Fibroblast of lung (primary cell): ENCODE data around the gene HID1.

Experiments
- EZH2 ChIP-seq: IDR thresholded peaks from 2 replicates; pipeline ENCODE4 v1.5.1; 2012; ENCODE audit warnings: low read length, control low read depth, mild to moderate bottlenecking; ENCODE audit errors: missing control alignments
- TF ChIP-seq, protein P1 (sequence below), 2 donors: IDR thresholded peaks in 1 of 2; conservative IDR thresholded peaks in 1 of 2; 1 replicate in 1 of 2; 2 replicates in 1 of 2; pipeline ENCODE4 v1.5.1; 2011 to 2012; ENCODE audit warnings: low read length in 2 of 2, control low read depth in 1 of 2, inconsistent platforms in 1 of 2, low read depth in 1 of 2, mild to moderate bottlenecking in 1 of 2

DNA sequence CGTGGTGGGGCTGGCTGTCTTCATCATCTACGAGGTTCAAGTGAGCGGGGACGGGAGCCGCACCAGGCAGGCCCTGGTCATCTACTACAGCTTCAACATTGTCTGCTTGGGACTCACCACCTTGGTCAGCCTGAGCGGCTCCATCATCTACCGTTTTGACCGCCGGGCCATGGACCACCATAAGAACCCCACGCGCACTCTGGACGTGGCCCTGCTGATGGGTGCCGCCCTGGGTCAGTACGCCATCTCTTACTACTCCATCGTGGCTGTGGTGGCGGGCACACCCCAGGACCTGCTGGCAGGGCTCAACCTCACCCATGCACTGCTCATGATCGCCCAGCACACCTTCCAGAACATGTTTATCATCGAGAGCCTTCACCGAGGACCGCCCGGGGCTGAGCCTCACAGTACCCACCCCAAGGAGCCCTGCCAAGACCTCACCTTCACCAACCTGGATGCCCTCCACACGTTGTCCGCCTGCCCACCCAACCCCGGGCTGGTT lies 42.0 kb downstream of the HID1 start:
- TF ChIP-seq, protein P1, sequence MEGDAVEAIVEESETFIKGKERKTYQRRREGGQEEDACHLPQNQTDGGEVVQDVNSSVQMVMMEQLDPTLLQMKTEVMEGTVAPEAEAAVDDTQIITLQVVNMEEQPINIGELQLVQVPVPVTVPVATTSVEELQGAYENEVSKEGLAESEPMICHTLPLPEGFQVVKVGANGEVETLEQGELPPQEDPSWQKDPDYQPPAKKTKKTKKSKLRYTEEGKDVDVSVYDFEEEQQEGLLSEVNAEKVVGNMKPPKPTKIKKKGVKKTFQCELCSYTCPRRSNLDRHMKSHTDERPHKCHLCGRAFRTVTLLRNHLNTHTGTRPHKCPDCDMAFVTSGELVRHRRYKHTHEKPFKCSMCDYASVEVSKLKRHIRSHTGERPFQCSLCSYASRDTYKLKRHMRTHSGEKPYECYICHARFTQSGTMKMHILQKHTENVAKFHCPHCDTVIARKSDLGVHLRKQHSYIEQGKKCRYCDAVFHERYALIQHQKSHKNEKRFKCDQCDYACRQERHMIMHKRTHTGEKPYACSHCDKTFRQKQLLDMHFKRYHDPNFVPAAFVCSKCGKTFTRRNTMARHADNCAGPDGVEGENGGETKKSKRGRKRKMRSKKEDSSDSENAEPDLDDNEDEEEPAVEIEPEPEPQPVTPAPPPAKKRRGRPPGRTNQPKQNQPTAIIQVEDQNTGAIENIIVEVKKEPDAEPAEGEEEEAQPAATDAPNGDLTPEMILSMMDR (conservative IDR thresholded peaks at IDR 0.05 in 1 of 2, IDR thresholded peaks at IDR 0.05 in 1 of 2; ENCODE audit: low read depth in 1 of 2, low read length in 2 of 2) = no peak
- TF ChIP-seq EZH2 = no peak
